ENCODE measurements around the gene CARNS1.
"Not testable (repeated sequence)": the region's sequence is repeated elsewhere in the genome, so short reads cannot be mapped to it uniquely, and the experiment has no call there.

Gene CARNS1

DNA sequence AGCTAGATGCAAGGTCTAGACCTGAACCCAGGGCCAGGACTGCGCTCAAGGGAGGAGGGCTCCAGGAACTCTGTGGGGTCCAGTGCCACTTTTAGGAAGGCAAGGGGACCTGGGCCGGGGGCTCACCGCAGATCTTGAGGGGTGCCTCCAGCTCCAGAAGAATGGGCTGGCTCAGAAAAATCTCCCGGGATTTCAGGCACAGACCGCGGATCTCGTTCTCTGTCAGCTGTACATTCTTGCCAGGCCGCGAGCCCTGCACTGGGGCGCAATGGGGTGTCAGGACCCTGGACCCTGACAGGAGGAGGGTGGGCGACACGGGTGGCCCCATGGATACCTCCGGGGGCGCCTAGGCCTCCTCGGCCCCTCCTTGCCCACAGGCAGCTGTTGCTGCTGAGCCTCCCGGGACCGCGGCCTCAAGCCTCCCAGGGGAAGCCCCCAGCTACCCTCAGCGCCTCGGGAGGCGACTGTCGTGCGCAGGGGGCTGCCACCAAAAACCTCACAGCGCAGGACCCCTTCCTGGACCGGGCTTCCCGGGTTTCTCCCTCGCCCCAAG, 14.5 kb upstream of the CARNS1 start:
- no peak for TF ChIP-seq EZH2phosphoT487 (IDR thresholded peaks at IDR 0.05; ENCODE audit: borderline replicate concordance)
- TF ChIP-seq, protein P1, sequence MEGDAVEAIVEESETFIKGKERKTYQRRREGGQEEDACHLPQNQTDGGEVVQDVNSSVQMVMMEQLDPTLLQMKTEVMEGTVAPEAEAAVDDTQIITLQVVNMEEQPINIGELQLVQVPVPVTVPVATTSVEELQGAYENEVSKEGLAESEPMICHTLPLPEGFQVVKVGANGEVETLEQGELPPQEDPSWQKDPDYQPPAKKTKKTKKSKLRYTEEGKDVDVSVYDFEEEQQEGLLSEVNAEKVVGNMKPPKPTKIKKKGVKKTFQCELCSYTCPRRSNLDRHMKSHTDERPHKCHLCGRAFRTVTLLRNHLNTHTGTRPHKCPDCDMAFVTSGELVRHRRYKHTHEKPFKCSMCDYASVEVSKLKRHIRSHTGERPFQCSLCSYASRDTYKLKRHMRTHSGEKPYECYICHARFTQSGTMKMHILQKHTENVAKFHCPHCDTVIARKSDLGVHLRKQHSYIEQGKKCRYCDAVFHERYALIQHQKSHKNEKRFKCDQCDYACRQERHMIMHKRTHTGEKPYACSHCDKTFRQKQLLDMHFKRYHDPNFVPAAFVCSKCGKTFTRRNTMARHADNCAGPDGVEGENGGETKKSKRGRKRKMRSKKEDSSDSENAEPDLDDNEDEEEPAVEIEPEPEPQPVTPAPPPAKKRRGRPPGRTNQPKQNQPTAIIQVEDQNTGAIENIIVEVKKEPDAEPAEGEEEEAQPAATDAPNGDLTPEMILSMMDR (conservative IDR thresholded peaks at IDR 0.05; ENCODE audit: low read length): no peak
- Histone ChIP-seq H4K20me1 (ENCODE audit: insufficient read depth, low read length, poor library complexity, severe bottlenecking) (peaks cover 55% of the 10 kb centered on the region), H3K9me3 (ENCODE audit: insufficient read depth, low read depth, low read length) (no peaks in the 10 kb centered on the region), H3K9me2 (replicated peaks; ENCODE audit: low read depth, low read length) (no peaks in the 10 kb centered on the region), H3K79me2 (ENCODE audit: insufficient read depth, low read length) (peaks cover 92% of the 10 kb centered on the region), H3K4me1 (ENCODE audit: insufficient read depth, low read length, poor library complexity, severe bottlenecking) (peaks cover 78% of the 10 kb centered on the region), H3K4me3 (ENCODE audit: low read length, poor library complexity, severe bottlenecking) (peak overlapping the region; percentile 88), H3F3A (ENCODE audit: low read depth) (peaks cover 6% of the 10 kb centered on the region; the same call in 1 of the 2 replicates), H3K9ac (ENCODE audit: low read depth, low read length, poor library complexity, severe bottlenecking) (peak overlapping the region; percentile 96), H3K4me2 (ENCODE audit: low read depth, low read length, poor library complexity, severe bottlenecking) (peak overlapping the region; percentile 99), H3K27me3 (ENCODE audit: insufficient read depth, low read length, poor library complexity, severe bottlenecking) (no peaks in the 10 kb centered on the region), H2AFZ (ENCODE audit: low read length) (no peak overlapping the region), H3K36me3 (ENCODE audit: insufficient read depth, low read length) (peaks cover 22% of the 10 kb centered on the region; the same call in 1 of the 2 replicates)

DNA sequence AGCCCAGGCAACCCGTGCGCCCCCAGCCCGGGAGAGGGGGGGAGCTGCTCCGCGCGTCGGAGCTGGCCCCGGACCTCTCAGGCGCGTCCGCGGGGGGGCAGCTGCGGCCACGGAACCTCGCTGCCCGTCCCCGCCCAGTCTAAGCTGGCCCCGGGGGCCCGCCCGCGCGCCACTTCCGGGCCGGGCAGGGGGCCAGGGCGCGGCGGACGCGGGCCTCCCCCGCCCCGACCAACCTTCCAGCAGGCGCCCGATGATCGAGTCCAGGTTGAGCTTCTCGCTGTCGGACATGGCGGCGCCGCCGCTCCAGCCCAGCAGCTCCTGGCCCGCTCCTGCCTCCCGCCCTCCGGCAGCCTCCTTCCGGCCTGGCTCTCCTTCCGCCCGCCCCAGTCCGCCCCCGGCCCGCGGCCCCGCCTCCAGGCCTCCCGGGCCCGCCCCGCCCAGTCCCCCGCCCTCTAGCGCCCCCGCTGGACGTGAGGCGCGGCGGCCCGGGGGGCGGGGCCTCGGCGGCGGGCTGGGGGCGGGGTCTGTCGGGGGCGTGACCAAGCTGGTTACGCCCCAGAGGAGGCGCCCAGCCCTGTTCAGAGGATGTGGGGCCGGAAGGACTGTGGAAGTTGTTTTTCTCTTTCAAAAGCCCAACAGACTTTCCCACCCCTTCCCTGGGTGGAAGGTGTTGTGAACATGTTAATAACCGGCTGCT, 13.8 kb upstream of the CARNS1 start, which contains the start of gene PPP1CA:
PPP1CA (minus strand) TSS at position 364 of the 697 bp plus-strand sequence; CDS start at position 288, 76 bp downstream.
- Histone ChIP-seq H3K4me1 (ENCODE audit: insufficient read depth, low read length, poor library complexity, severe bottlenecking) (peaks cover 78% of the 10 kb centered on the region), H3K36me3 (ENCODE audit: insufficient read depth, low read length) (peaks cover 22% of the 10 kb centered on the region; the same call in 1 of the 2 replicates)

DNA sequence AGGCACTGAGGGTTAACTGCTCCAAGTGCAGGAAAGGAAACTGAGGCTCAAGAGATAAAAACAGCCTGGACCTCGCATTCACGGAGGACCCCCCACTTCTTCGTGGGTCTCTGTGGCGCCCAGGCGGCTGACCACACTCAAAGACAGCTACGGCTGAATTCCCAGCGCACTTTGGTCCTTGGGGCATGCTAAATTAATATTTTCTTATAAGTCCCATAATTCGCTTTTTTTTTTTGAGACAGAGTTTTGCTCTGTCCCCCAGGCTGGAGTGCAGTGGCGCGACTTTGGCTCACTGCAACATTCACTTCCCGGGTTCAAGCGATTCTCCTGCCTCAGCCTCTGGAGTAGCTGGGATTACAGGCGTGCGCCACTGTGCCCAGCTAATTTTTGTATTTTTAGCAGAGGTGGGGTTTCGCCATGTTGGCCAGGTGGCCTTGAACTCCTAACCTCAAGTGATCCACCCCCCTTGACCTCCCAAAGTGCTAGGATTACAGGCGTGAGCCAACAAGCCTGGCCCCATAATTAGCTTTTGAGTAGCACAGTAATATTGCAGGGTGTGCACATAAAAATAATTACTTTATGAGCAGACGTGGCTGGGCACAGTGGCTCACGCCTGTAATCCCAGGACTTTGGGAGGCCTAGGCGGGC, 13.2 kb upstream of the CARNS1 start:
- Histone ChIP-seq H3K4me2 (ENCODE audit: low read depth, low read length, poor library complexity, severe bottlenecking) (peak overlapping the region; percentile 98), H4K20me1 (ENCODE audit: insufficient read depth, low read length, poor library complexity, severe bottlenecking) (peaks cover 42% of the 10 kb centered on the region), H3K4me1 (ENCODE audit: insufficient read depth, low read length, poor library complexity, severe bottlenecking) (peaks cover 78% of the 10 kb centered on the region), H3K36me3 (ENCODE audit: insufficient read depth, low read length) (peaks cover 21% of the 10 kb centered on the region; the same call in 1 of the 2 replicates), H3K4me3 (ENCODE audit: low read length, poor library complexity, severe bottlenecking) (peak overlapping the region; percentile 89), H3K9ac (ENCODE audit: low read depth, low read length, poor library complexity, severe bottlenecking) (peak overlapping the region; percentile 99), H3K79me2 (ENCODE audit: insufficient read depth, low read length) (peaks cover 92% of the 10 kb centered on the region)
- not testable (repeated sequence) for H3K9me3 ChIP-seq (ENCODE audit: insufficient read depth, low read depth, low read length); H2AFZ ChIP-seq (ENCODE audit: low read length); H3F3A ChIP-seq (ENCODE audit: low read depth); H3K9me2 ChIP-seq (replicated peaks; ENCODE audit: low read depth, low read length); H3K27me3 ChIP-seq (ENCODE audit: insufficient read depth, low read length, poor library complexity, severe bottlenecking)

More for the DNA sequence above, 13.8 kb upstream of the CARNS1 start, which contains the start of gene PPP1CA:
- Histone ChIP-seq H3K4me2 (ENCODE audit: low read depth, low read length, poor library complexity, severe bottlenecking) (peak within 1 kb of the TSS; percentile 99), H3K27me3 (ENCODE audit: insufficient read depth, low read length, poor library complexity, severe bottlenecking) (no peaks in the 10 kb centered on the region), H3K9me3 (ENCODE audit: insufficient read depth, low read depth, low read length) (no peaks in the 10 kb centered on the region), H4K20me1 (ENCODE audit: insufficient read depth, low read length, poor library complexity, severe bottlenecking) (peaks cover 49% of the 10 kb centered on the region), H2AFZ (ENCODE audit: low read length) (no peak within 1 kb of the TSS), H3K79me2 (ENCODE audit: insufficient read depth, low read length) (peaks cover 92% of the 10 kb centered on the region), H3K4me3 (ENCODE audit: low read length, poor library complexity, severe bottlenecking) (peak within 1 kb of the TSS; percentile 89), H3K9ac (ENCODE audit: low read depth, low read length, poor library complexity, severe bottlenecking) (peak within 1 kb of the TSS; percentile 99), H3F3A (ENCODE audit: low read depth) (peaks cover 6% of the 10 kb centered on the region; the same call in 1 of the 2 replicates), H3K9me2 (replicated peaks; ENCODE audit: low read depth, low read length) (no peaks in the 10 kb centered on the region)
- TF ChIP-seq EZH2phosphoT487 (IDR thresholded peaks at IDR 0.05; ENCODE audit: borderline replicate concordance): no peak
- TF ChIP-seq, protein P1 (conservative IDR thresholded peaks at IDR 0.05; ENCODE audit: low read length): peak; percentile 19

DNA sequence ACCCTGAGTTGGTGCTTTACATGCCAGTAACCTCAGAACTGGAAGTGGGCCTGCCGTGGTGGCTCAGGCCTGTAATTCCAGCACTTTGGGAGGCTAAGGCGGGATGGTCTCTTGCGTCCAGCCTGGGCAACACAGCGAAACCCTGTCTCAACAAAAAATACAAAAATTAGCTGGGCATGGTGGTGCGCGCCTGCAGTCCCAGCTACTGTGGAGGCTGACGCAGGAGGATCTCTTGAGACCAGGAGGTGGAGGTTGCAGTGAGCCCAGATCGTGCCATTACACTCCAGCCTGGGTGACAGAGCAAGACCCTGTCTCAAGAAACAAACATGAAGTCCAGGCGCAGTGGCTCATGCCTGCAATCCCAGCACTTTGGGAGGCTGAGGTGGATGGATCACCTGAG, 12.4 kb upstream of the CARNS1 start:
- not testable (repeated sequence) for H2AFZ ChIP-seq (ENCODE audit: low read length); H3K27me3 ChIP-seq (ENCODE audit: insufficient read depth, low read length, poor library complexity, severe bottlenecking); H3K9me3 ChIP-seq (ENCODE audit: insufficient read depth, low read depth, low read length); H3K9me2 ChIP-seq (replicated peaks; ENCODE audit: low read depth, low read length)
- H3K4me3 ChIP-seq (ENCODE audit: low read length, poor library complexity, severe bottlenecking): peak overlapping the region; percentile 89
- peaks cover 92% of the 10 kb centered on the region for H3K79me2 ChIP-seq (ENCODE audit: insufficient read depth, low read length)
- H4K20me1 ChIP-seq (ENCODE audit: insufficient read depth, low read length, poor library complexity, severe bottlenecking): peaks cover 35% of the 10 kb centered on the region
- peaks cover 17% of the 10 kb centered on the region for H3F3A ChIP-seq (ENCODE audit: low read depth)
- H3K36me3 ChIP-seq (ENCODE audit: insufficient read depth, low read length): peaks cover 14% of the 10 kb centered on the region; the same call in 1 of the 2 replicates
- H3K4me2 ChIP-seq (ENCODE audit: low read depth, low read length, poor library complexity, severe bottlenecking): peak overlapping the region; percentile 98
- peaks cover 78% of the 10 kb centered on the region for H3K4me1 ChIP-seq (ENCODE audit: insufficient read depth, low read length, poor library complexity, severe bottlenecking)
- peak overlapping the region; percentile 99 for H3K9ac ChIP-seq (ENCODE audit: low read depth, low read length, poor library complexity, severe bottlenecking)

Measured in Loucy (cell line).